Fibroblast of skin of left quadriceps (primary cell): ENCODE data around the gene AAR2.

Source experiments
- DNase-seq, 2 experiments: peaks; one replicate each; pipeline ENCODE4 v3.0.0-alpha.2; 2013; ENCODE audit warnings: low read depth in 2 of 2

The AAR2 gene

GRCh38 chr20:36279776-36280175 is 43.5 kb downstream of the AAR2 start:
- no peak for DNase-seq

- DNase-seq: no peak
These were observed 45.6 kb downstream of the AAR2 start for GRCh38 chr20:36281785-36282380.

GRCh38 chr20:36284751-36285150 is 48.5 kb downstream of the AAR2 start:
- DNase-seq: no peak

GRCh38 chr20:36285746-36286447 is 49.6 kb downstream of the AAR2 start:
- no peak for DNase-seq

- no peak for DNase-seq
These were observed 61.4 kb downstream of the AAR2 start for GRCh38 chr20:36297656-36298055.

GRCh38 chr20:36298061-36298460 is 61.8 kb downstream of the AAR2 start:
- DNase-seq: no peak

- no peak for DNase-seq
These were observed 62.6 kb downstream of the AAR2 start for GRCh38 chr20:36298795-36299339.

- DNase-seq: no peak
These were observed 63.2 kb downstream of the AAR2 start for GRCh38 chr20:36299459-36299858.

- no peak for DNase-seq
These were observed 65.3 kb downstream of the AAR2 start for GRCh38 chr20:36301359-36302119.

- no peak for DNase-seq
These were observed 66.8 kb downstream of the AAR2 start for GRCh38 chr20:36303020-36303595.

- no peak for DNase-seq
These were observed 67.6 kb downstream of the AAR2 start for GRCh38 chr20:36303831-36304230.

GRCh38 chr20:36304786-36305495 is 68.7 kb downstream of the AAR2 start:
- no peak for DNase-seq

- DNase-seq: no peak
These were observed 69.6 kb downstream of the AAR2 start, which contains the start of gene DLGAP4 for GRCh38 chr20:36305602-36306551. Gene DLGAP4, plus strand, starts transcription at chr20:36306339. Its CDS starts 125,379 bp downstream, at chr20:36431718.
